HG03175 (cell line): ENCODE results near the gene RPP25.
A peak's percentile ranks its signal among the peaks of the same experiment; 100 is the strongest.
"Not testable (repeated sequence)": the region's sequence is repeated elsewhere in the genome, so short reads cannot be mapped to it uniquely, and the experiment has no call there.

Experiments
- ATAC-seq: cut with Tn5 transposase; IDR thresholded peaks from one replicate; pipeline ENCODE4 v1.9.1; 2021; ENCODE audit warnings: mild to moderate bottlenecking, moderate library complexity; ENCODE audit not compliant: unreplicated experiment

RPP25 gene

DNA sequence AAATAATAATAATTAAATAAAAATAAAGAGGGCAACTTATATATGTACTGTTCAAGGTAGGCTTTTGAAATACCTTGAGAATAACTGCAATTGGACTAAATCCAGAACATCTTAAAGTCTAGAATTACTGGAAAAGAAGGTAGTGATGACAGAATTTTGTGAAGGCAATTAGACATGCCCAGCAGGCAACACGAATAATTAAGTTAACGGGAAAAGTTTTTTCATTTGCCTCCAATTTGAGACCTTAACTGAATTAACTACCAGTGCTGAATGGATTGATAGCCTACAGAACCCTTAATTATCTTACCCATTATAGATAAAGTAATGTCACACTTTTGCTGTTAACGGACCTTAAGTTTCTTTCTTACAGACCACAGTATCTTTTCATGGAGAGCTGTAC is 32.0 kb downstream of the RPP25 start:
- no peak for ATAC-seq

DNA sequence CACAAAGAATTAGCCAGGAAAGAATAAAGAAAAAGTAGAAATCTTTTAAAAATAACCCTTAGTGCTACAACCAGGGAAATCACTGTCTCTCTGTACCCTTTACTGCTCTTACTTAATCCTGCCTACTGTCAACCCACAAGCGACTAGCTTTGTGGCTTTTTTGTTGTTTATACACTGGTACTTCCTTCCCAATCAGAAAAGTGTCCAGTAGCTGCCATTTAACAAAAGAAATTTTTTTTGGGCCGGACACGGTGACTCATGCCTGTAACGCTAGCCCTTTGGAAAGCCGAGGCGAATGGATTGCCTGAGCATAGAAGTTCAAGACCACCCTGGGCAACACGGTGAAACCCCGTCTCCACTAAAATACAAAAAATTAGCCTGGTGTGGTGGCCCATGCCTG is 36.1 kb downstream of the RPP25 start:
- no peak for ATAC-seq

DNA sequence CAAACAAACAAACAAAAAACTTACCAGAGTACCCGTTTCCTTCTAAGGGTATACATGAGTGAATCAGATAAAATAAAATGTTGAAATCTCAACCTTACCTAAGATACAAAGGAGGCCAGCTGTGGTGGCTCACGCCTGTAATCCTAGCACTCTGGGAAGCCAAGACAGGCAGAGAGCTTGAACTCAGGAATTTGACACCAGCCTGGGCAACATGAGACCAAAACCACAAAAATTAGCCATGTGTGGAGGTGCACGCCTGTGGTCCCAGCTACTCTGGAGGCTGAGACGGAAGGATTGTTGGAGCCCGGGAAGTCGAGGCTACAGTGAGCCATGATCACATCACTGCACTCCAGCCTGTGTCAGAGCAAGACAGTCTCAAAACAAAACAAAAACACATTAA is 38.9 kb downstream of the RPP25 start:
- no peak for ATAC-seq

DNA sequence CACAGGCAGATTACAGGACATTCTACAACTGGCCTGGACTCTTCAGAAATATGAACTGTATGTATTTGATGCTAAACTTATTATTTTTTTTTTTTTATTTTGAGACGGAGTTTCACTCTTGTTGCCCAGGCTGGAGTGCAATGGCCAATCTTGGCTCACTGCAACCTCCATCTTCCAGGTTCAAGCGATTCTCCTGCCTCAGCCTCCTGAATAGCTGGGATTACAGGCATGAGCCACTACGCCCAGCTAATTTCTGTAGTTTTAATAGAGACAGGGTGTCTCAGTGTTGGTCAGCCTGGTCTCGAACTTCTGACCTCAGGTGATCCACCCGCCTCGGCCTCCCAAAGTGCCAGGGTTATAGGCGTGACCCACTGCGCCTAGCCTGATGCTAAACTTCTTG is 42.8 kb downstream of the RPP25 start:
- ATAC-seq = not testable (repeated sequence)

DNA sequence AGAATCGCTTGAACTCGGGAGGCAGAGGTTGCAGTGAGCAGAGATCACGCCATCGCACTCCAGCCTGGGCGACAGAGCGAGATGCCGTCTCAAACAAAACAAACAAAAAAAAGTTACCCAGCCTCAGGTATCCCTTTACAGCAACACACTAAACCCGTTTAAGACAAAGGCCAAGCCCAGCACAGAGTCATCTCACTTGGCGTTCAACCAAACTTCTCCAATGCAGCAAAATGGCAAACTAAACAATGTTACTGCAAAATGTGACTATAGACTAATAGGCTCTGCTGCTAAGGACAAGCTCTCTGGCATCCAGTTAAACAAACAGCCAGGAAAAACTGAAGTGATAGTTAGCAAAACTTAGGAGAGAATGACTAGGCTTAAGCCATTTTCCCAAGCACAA is 43.5 kb downstream of the RPP25 start:
- no peak for ATAC-seq

DNA sequence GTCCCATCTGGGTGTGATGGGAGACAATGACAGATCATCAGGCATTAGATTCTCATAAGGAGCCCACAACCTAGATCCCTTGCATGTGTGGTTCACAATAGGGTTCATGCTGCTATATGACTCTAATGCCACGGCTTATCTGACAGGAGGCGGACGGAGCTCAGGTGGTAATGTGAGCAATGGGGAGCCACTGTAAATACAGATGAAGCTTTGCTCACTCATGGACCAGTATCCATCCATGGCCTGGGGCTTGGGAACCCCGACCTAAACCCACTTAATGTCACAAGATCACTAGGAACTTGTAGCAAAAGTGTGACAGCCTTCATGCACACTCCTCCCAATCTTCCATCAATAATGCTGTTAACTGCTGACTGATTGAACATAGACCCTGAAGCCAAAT is 47.9 kb downstream of the RPP25 start:
- ATAC-seq = no peak

DNA sequence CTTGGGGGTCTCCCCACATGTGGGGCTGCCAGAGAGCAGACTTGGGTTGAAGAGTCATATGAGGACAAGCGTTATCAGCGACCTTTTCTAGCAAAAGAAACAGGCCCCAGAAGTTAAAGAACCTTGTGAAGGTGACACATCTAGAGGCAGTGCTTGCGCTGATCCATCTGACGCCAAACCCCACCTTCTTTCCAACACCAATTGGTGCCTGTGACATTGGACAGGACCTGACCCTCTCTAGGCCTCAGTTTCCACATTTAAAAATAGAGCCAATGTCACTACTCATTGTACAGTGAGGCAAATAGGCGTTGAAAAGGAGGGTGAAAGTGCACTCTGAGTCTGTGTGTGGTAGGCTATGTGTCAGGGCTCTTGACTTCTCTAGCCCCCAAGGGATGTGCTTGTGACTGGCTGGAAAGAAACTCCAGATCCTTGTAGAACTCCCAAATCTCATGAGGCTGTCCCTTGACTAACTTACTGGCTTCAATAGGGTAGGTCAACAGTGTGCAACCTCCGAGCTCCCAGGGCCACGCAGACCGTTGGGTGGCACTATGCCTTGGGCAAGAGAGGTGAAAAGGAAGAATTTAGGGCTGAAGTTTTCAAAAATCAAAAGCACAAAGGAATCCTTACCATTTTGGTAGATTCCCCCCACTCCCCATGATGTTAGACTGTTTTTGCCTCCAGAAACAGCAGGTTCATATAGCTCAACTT is 49.3 kb downstream of the RPP25 start:
- ATAC-seq = no peak

DNA sequence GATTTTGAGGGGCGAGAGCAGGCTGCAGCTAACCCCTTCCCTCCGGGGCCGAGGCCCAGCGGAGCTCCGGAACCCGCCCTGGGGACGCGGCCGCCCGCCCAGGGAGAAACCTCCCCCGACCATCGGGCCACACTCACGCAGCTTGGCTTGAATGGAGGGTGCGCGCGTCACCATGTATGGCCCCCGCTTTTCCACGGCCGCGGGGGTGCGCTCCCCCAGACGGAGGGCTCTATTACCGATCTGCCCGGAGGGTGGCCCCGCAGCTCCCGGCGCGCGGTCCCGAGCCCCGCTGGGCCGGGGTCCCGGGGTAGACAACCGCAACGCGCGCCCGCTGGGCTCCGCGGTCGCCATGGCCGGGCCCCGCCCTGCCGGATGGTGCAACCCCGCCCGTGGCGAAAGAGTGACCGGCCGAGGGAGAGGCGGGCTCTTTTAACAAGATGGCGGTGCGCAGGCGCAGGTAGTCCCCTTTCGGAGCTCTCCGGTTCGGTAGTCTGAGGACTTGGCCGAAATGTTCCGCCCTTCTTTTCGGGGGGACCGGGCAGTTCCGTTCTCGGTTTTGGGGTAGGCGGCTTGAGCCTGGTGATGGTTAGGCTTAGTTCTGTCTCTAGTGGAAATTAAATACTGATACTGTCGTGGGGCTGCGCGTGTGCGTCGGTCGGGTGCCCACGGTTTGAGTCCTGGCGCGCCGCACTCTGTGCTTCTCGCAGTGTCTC is 50.0 kb downstream of the RPP25 start, which contains the start of gene FAM219B:
FAM219B (minus strand) TSS at position 402 of the 713 bp plus-strand sequence; CDS start at position 351, 51 bp downstream.
- ATAC-seq = peak; percentile 84

DNA sequence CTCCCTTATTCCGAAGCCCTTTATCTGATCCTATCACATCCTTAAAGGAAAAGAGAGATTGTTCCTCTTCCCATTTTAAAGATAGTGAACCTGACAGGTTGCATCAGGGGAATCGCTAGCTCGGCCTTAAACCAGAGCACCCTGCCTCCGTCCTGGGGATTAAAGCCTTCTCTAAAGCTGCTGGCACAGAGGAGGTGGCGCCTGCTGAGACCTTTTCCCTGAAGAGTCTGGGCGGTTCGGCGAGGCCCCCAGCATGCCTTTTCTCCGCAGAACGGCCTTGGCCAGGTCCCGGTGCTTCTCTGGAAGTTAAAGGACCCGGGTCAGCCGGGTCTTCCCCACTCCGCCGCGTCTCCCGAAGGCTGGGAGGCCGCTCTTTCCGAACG is 50.5 kb downstream of the RPP25 start:
- peak; percentile 15 for ATAC-seq
